ENCODE measurements around the gene MBTPS2.
"Not testable (repeated sequence)": the region's sequence is repeated elsewhere in the genome, so short reads cannot be mapped to it uniquely, and the experiment has no call there.

MBTPS2 gene

DNA sequence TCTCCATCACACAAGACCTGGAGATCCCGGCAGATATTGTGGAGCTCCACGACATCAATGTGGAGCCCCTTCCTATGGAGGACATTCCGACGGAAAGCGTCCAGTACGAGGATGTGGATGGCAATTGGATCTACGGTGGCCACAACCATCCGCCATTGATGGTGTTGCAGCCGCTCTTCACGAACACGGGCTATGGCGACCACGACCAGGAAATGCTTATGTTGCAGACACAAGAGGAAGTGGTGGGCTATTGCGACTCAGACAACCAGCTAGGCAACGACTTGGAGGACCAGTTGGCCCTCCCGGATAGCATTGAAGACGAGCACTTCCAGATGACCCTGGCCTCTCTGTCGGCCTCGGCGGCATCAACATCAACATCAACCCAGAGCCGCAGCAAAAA, 17.1 kb downstream of the MBTPS2 start:
- no peak for DNase-seq (ENCODE audit: low read depth in 2 of 2)

DNA sequence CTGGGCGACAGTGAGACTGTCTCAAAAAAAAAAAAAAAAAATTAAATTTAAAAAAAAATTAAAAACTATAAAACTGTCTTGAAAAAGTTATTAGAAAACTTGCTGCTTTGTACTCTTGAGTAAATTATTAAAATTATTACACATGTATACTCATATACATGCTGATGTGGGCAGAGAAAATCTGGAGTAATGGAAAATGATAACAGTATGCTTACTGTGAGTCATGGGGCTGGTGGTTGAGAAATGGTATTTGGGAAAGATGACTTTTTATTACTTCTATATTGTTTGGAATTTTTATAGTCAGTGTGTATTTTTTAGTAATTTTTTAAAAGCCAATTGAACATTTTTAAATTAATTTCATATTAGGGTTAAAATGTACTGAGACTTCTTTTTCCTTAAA, 23.8 kb downstream of the MBTPS2 start:
- DNase-seq (ENCODE audit: low read depth in 2 of 2) = no peak

DNA sequence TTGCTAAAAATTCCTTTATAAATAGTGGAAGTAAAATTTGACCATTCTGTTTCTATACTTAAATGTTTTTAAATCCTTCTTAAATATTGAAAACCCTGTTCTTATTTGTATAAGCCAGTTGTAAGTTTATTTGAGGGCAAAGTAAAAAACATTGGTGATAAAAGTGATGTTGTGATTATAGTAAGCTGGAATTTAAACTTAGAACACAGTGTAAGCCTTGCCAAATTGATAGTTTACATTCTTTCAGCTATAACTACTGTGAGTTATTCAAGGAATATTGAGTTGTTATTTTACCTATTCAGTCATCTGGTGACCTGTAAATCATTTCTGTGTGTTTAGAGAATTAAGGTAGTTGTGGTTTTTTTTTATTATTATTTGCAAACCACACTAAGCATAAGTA, 26.0 kb downstream of the MBTPS2 start:
- no peak for DNase-seq (ENCODE audit: low read depth in 2 of 2)

DNA sequence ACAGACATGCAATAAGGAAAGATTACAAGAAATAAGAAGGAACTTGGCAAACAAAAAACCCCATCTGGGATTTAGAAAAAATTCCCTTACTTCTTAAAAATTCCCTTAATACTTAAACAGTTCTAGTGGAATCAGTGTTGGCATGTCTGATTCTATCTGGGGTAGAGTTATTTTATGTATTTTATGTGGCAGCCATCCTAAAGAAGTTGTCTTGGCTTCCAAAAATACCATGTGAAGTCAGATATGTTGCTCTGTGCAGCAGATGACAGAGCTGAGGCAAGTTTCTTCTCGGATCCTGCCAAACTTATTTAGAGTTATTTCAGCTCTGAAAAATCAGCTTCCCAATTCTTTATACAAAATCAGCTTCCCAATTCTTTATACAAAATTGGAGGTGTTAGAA, 31.1 kb downstream of the MBTPS2 start:
- DNase-seq (ENCODE audit: low read depth in 2 of 2) = no peak

GRCh38 chrX:21873063-21873775, 33.8 kb downstream of the MBTPS2 start:
- no peak for DNase-seq (ENCODE audit: low read depth in 2 of 2)

GRCh38 chrX:21874182-21874581, 34.8 kb downstream of the MBTPS2 start:
- DNase-seq (ENCODE audit: low read depth in 2 of 2) = not testable (repeated sequence)

DNA sequence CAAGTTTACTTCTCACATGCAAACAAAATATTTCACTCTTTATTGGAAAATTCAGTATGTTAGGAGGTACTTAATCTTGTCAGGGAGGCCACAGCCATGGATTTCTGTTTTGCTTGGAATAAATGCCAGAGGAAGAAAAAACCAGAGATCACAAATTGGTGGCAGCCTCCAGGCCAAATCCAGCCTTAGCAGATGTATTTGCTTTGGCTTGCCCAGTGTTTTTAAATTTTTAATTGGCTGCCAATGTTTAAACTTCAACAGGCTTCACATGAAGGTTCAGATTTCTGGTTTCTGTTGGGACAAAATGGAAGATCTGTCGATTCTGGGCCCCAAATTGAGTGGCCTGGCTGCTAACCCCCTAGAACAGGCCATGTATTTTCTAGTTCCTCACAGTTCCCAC, 35.6 kb downstream of the MBTPS2 start:
- DNase-seq (ENCODE audit: low read depth in 2 of 2) = no peak

- no peak for DNase-seq (ENCODE audit: low read depth in 2 of 2)
These were observed 42.6 kb downstream of the MBTPS2 start for GRCh38 chrX:21881881-21882574.

GRCh38 chrX:21883258-21883657, 43.8 kb downstream of the MBTPS2 start:
- no peak for DNase-seq (ENCODE audit: low read depth in 2 of 2)

DNA sequence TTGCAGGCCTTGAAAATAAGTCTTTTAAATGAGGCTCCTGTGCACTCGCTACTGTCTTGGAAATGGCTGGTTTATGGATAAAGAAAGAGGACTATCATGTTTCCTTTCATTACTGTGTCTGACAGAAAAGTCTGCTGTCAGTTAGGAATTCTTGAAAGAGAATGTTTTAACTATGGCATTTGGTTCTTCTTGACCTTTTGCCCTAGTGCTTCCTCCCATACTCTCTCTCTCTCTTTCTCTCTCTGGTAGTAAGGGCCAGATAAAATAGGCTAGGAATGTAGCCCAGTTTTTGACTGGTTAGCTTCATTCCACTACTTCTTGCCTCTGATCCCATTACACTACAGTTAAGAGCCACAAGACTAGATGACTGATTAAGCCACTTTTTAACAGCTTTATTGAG, 46.2 kb downstream of the MBTPS2 start:
- no peak for DNase-seq (ENCODE audit: low read depth in 2 of 2)

DNA sequence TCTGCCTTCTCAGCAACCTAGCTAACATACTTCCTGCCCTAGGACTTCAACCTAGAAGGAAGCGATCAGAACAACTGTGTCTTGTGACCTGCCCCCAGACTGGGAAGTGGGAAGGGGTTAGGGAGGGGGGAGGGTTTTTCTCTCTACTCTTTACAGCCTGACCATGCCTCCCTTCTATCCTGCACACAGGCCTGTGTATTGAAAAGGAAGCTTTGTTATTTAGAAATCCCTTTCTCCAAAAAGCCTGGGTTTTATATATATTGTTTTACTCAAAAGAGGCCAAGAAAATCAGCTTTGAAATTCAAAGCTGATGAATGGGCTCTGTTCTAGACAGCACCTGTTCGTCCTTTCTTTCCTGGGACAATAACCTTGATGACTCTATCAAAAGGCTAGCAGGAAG, 65.9 kb downstream of the MBTPS2 start:
- no peak for DNase-seq (ENCODE audit: low read depth in 2 of 2)

DNA sequence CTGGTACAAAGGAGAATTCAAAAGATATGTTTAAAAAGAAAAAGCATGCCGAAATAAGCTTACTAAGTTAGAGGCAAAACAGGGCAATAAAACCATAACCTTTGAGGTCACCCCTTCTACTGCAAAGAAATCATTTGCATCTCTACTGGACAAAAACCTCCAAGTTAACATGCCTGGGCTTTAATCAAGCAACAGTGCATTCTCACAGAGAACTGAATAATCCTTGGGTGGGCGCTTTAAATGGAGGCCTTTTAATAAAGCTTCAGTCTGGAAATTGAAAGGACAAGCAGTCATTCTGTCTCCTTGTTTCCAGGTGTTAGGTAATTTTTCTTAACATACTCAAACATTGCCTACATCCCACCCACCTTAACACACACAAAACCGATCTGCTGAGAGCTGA, 66.5 kb downstream of the MBTPS2 start:
- DNase-seq (ENCODE audit: low read depth in 2 of 2) = no peak

DNA sequence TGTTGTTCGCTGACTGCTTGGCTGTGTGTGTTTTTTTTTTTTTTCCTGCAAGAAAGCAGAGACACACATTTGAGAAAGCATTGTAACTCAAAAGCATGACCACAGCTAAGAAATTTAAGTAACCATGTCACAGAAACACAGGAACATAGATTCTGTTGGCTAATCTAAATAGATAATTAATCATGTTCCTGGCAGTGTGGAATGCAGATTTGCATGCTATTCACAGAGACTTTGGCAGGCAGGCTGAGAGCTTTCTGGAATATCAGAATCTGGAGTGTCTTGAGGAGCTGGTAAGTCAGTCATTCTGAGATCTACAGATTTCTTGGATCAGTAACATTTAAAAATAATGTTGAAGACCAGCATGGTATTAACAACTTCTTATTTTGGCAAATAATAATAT, 67.8 kb downstream of the MBTPS2 start:
- no peak for DNase-seq (ENCODE audit: low read depth in 2 of 2)

GRCh38 chrX:21911481-21911880, 72.1 kb downstream of the MBTPS2 start:
- no peak for DNase-seq (ENCODE audit: low read depth in 2 of 2)

GRCh38 chrX:21912220-21912619, 72.8 kb downstream of the MBTPS2 start:
- DNase-seq (ENCODE audit: low read depth in 2 of 2) = no peak

DNA sequence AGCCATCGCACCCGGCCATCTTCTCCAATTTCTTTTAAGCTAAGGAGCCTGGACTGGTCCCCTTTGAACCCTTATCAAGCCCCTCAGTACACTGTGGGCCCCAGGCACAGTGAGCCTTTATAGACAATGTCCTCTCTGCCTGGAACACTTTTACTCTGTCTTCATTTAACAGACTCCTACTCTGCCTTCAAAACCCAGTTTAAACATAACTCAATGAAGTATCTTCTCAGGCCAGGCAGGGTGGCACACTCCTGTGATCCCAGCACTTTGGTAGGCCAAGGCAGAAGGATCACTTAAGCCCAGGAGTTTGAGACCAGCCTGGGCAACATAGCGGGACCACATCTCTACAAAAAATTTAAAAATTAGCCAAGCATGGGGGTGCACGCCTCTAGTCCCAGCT, 73.6 kb downstream of the MBTPS2 start:
- DNase-seq (ENCODE audit: low read depth in 2 of 2) = no peak

DNA sequence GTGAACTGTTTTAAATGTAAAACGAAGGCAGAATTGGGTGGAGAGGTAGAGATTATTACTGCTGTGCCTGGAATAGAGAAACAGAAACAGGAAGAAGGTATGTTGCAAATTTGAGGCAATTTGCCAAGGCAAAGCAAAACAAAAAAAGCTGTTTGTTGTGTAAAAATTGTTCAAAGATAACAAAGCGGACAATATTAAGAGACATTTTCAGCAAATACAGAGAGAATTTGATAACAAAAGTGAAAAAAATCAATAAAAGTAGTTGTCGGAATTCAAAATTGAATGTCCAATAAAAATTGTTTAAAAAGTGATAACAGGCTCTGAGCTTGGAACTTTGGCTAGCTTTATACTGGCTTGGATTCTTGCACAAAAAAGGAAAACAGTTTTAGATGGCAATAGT, 86.7 kb downstream of the MBTPS2 start:
- DNase-seq (ENCODE audit: low read depth in 2 of 2) = no peak

DNA sequence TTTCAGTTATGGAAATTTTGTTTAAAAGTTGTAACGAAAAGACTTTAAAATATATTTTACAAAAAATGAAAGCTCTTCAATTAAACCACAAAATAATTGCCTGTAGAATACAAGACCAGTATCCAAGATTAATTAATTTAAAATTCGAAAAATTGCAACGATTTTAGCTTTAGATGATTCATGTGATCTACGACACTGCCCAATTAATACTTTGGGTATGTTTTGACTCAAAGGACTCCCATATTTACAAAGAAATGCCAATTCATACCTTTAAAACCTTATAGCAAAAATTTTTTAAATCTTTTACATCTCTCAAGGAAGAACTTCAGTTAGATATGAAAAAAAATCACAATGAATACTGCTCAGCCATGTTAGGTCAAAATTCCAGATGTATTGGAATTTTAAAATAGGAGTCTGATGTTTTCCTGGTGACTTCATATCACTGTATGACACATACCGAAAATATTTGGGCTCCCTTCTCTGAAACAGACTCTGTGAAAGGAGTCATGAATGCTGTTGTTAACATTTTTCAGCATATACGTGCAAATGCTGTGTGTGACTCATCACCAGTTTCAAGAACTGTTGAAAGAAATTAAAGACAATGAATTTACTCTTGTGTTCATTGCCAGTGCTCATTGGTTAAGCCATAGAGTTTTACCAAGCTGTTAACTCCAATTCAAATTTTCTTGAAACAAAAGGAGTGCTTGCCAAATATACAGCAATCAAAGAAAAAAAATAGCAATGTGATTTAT, 87.3 kb downstream of the MBTPS2 start:
- no peak for DNase-seq (ENCODE audit: low read depth in 2 of 2)

GRCh38 chrX:21929209-21929608, 89.8 kb downstream of the MBTPS2 start:
- no peak for DNase-seq (ENCODE audit: low read depth in 2 of 2)

GRCh38 chrX:21930986-21931385, 91.6 kb downstream of the MBTPS2 start:
- DNase-seq (ENCODE audit: low read depth in 2 of 2) = no peak

GRCh38 chrX:21932292-21933002, 93.0 kb downstream of the MBTPS2 start:
- no peak for DNase-seq (ENCODE audit: low read depth in 2 of 2)

DNA sequence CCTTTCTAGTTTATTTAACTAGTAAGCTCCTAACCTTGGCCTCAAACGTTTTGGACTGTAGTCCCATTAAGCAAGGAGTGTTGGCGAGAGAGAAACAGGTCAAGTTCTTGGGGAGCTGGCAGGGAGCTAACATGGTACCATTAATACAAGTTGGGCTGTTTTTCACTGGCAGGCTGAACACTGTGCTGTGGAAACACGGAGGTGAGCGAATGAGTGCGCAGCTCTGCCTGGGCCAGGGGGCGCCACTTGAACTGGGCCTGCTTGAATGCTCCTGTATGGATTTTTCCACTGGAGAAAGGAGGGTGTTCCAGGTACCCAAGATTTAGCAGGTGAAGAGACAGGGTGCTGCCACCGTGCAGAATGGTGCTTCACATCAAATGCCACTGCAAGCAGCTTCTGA, 93.7 kb downstream of the MBTPS2 start:
- DNase-seq (ENCODE audit: low read depth in 2 of 2) = no peak
